GM21447 (cell line): ENCODE data around the gene C14orf132.

ENCODE experiments used
- ATAC-seq: cut with Tn5 transposase; IDR thresholded peaks from one replicate; pipeline ENCODE4 v1.9.1; 2021; ENCODE audit not compliant: unreplicated experiment

Gene C14orf132

DNA sequence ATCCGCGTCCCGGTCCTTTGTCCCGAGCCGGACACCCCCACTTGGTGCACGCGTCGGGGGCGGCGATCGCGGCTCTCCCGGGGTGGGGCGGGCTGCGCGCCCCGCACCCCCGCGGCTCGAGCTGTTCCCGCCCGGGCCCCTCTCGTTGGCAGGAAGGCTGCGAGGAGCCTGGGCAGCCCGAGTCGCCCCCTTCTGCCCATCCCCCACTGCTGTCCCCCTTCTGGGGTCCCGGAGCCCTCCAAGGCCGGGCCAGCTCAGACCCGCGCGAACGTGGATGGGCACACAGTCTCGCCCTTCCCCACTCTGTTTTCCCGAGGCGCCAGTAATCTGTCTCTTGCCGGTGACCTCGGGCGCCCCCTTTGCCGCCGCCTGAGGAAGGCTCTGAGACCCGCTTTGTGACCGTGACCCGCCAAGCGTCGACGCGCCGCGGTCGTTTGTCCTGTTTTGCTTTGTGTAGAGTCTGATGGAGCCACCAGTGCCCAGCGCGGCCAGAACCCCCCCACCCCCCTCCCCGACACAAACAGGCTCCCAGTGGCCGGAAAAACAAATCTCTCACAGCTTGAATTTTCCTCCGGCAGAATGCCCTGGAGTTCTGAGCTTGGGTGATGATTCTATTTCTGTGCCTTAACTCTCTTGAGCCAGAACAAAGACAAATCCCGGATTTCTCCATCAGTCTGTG is 610 bp downstream of the C14orf132 start:
- no peak for ATAC-seq

DNA sequence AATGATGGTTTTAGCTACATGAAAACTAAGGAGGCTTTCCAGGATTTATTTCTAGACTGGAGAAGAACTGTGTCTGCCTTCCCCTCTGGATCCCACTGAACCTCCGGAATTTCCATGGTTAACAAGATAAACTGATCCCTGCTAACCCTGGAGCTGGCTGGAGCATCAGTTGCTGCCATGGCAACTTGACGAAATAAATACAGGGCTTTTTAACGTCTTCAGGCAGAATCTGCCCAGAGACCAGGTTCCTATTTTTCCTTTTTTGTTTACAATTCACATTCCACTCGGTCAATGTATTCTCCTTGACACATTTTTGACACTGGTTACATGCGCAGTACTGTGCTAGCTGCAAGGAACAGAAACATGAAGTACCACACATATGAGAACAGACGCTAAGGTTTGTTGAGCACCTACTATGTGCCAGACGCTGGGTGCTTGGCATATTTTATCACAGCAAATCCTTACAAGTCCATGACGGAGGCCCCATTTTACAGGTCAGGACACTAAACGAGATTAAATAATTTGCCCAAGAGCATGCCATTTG is 1.7 kb downstream of the C14orf132 start:
- ATAC-seq, result no peak

DNA sequence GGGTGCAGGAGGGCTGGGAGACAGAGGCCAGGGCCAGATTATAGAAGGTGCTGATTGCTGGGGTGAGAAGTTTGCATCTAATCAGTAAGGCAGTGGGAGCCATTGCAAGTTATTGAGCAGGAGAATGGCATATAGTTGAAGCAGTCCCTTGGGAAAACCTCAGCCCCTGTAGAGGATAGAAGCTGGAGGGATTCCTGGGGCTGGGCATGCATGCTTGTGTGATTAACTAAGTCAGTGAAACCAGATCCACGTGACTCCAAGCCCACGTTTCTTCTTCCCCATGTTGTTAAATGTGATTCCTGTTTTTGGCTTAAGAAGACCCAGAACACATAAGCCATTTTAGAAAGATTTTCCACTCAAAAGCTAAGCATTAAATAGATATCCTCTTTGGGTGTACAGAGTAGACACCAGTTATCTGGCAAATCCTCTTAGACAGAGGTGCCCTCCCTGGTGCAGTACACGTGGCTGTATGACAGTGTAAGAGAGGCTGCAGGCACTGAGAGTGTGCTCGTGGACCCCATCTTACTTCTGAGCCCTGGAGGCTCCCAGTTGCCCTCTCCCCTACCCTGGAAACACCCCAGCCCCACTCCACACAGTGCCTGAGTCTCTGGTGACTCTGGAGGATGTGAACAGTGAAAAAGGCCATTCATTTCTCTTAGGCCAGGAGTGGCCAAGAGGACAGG is 3.2 kb downstream of the C14orf132 start:
- ATAC-seq, result no peak

DNA sequence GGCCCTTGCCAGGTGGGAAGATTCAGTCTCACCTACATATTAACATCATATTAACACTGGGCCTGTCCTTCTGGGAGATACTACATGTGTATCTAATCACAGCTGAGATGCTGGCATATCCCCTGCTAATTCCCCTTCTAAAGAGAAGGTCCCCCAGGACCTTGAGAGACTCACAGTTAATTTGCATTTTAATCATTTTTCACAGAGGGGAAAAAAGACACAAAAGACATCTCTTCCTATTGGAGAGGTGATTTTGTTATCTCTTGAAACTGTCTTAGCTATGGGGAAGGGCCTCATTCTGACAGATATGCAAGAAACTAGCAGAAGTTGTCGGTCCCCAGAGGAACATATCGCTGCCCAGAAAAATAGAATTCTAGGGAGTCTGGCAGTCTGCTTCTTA is 7.5 kb downstream of the C14orf132 start:
- no peak for ATAC-seq

DNA sequence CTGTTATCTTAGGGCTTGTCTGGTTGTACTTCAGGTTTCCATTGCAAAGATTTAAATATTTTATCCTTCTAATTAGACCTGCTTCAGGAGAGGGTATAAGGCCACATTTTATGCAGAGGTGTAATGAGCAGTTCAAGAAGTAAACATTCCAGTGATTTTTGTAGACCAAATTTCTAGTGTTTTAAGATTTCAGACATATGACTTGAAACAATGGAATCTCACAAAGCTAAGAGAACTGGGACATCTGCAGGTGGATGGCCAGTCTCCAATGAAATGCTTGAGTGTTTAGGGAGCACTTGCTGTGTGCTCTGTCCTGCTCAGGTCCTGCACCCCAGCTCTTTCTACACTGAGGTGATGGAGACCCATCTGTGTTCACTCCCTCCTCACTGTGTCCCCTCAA is 7.9 kb downstream of the C14orf132 start:
- ATAC-seq, result no peak

DNA sequence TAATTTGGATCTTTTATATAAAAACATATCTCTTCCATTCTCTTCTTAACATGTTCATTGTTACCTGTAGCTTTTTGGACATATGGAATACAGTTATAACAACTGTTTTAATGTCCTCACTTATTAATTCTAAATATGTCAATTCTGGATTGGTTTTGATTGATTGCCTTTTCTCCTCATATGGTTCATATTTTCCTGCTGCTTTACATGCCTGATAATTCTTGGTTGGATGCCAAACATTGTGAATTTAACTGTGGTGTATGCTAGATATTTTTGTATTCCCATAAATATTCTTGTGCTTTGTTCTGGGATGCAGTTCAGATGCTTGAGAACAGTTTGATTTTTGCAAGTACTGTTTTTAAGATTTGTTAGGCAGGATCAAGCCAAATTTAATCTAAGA is 10.8 kb downstream of the C14orf132 start:
- ATAC-seq, result no peak

DNA sequence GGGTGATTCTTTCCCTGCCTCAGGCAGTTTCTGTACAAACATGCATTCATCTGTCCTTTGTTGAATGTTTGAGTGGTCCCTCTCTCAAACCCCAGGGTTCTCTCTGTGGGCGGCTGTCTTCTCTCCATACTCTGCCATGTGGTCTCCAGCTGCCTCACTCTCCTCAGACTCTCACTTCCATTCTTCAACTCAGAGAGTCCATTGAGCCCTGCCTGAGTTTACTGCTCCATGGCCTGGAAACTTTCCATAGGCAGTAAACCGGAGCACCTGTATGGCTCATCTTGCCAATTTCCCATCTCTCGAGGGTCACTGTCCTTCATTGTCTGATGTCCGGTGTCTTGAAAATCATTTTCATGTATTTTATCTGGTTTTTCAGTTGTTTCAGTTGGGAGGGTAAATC is 11.3 kb downstream of the C14orf132 start:
- no peak for ATAC-seq

DNA sequence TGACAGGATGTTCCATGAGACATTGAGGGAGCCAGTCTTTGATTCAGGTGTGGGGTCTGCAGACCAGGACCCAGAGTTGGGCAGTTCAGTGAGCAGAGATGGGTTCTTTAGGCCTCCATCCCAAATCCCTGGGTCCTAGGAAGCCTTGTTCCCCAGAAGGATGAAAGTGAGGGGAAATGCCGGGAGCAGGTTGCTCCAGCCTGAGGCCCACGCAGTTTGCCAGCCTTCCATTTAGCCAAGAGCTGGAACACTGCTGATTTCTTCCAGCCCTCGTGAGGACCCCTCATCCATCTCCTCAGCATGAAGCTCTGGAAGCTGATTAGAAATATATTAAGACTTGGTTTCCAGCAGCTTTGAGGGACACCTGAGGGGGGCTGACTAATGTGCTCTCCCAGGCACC is 12.1 kb downstream of the C14orf132 start:
- ATAC-seq, result no peak

DNA sequence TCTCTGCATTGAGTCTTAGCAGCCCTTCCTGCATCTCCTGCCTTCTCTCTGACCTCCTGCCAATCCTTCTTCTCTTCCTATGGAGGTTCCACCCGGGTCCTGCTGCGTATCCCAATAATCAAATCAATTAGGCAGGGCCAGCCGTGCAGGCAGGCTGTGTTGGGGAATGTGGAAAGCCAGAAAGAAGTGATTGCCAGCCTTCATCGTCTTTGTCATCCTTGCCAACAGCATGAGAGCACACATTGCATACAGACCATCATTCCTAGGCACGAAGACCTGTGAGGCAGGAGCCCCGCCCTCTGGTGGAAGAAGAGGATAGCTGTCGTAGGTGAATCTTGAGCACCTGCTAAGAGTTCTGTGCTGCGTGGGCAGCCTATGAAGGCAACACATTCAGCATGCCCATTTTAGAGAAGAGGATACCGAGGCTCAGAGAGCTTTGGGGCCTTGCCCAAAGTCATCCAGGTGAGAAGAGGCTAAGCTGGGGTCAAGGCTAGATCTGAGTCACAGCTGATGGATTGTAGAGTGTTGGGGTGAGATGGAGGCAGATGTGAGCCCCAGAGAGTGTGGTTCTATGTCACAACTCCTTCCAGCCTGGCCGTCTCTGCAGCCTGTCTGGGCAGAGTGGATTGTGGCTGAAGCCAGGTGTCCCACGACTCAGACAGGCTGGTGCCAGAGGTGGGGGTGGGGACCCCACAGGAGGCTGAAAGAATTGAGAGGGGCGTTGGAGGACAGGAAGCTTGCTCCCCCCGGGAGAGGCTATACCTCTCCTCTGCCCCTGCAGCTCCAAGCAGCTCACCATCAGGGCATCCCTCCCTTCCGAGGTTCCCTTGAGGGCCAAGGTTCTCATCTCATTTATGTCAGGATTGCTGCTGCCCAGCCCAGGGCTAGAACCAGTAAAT is 12.7 kb downstream of the C14orf132 start:
- ATAC-seq, result no peak

DNA sequence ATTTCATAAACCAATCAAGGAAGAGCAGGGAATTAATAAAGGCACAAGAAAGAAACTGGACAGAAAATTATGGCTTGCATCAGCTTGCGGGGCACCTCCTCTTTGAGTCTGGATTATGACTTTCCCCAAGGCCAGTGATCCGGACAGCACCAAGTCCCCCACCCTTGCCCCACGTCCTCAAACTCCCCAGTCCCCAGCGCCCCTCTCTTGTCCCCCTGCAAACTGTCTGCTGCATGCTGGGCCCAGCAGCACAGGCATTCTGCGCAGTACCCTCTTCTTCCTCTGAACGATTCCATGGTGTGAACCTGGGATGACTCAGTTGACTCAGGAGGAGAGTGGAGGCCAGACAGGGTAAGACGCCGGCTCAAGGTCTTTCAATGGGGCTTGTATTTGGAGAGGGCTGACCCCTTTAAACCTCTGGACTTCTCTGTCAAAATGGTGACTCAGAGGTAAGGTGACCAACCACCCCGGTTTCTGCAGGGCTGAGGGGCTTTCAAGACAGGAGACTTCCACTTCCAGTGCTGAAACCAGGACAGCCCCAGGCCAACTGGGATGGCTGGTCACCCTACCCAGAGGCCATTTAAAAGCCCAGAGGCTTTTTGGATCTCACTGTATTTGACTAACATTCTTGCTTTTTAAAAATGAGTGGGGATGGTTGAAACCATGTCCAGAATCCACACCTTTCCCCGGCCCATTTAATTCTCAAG is 13.5 kb downstream of the C14orf132 start:
- ATAC-seq, result no peak

DNA sequence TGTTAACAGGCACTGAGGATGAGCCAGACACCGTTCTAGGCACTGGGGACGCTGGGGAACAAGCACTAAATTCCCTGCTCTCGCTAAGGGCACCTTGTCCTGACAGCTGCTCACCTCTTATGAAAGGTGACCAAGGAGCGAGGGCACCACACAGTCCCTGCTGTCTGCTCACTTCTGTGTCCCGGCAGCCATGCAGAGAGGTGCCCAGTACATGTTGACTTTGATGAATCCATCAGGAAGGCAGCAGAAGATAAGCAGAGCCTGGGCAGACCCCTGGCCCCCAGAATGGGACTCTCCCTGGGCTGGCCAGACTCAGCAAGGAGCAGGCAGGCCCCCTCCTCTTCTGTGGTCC is 14.1 kb downstream of the C14orf132 start:
- no peak for ATAC-seq

DNA sequence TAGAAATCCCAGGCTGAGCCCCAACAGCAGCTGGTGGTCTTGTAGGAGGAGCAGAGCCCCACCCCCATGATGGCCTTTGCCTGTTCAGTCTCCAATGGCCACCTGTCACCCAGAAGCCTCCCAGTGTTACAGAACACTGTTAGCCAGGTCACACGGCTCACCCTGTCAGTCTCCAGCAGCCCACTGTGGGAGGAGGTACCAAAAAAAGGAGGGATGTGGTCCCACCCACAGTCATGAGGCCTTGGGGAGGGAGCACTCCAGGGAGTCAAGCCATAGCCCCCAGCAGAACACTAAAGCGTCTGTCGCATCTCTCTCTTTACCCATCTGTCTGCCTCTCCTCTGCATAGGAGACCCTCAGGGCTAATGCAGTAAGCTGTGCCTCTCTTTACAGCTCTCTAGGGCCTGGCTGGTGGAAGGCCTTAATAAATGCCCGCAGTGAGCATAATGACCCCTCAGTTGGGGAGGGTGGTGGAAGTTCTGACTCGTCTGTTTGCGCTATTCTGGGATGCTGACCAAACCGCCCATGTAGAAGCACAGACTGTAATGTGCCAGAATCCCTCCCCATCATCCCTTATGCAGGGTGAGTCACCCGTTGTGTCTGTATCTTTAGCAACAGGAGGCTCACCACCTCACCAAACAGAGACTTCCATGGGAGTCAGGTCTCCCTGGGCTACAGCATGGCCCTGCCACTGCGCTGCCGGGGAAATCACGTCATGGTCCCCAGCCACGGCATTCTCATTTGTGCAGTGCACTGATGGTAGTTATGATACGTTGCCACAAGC is 14.6 kb downstream of the C14orf132 start:
- ATAC-seq, result no peak

DNA sequence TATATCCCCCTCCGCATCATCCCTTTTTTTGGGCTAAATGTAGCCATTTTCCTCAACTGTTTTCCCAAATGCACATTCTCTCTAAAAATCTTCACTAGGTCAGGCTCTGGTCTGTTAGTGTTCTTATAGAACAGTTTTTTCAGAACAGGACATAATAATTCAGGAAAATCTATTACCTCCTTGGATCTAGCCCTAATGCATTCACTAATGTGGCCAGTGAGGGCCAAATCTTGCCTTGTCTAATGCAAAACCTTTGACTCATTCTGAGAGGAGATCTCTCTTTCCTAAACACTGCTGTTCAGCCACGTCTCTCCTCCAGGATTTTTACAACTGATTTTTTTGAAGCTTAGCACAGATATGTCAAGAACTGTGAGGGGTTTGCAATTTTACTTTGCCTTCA is 15.5 kb downstream of the C14orf132 start:
- no peak for ATAC-seq

DNA sequence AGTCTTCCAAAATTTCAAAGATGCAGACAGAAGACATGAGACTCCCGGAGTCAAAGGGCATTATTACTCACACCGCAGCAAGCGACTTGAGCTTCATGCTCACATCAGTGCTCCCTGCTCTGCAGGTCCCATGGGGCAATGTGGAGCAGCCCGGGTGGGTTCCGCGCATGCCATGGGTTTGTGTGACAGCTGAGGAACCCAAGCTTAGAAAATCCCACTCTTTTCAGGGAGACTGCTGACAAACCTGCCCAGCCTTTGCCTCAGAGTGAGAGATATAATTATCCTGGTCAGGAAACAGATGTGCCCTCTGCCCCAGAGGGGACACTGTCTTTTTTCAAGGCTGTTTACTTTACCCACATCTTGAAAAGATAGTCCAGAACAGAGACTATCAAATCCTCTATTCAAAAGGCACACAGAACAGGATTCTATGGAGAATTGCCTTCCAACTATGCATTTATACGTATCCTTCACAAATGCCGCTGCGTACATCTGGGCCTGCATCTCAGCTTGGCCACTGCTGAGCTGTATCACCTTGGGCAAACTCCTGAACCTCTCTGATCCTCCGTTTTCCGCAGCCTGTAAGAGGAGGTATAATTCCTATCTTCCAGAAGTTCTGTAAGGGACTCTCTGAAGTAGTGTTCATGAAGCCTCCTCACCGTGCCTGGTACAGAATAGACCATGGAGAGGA is 16.0 kb downstream of the C14orf132 start:
- ATAC-seq, result no peak

DNA sequence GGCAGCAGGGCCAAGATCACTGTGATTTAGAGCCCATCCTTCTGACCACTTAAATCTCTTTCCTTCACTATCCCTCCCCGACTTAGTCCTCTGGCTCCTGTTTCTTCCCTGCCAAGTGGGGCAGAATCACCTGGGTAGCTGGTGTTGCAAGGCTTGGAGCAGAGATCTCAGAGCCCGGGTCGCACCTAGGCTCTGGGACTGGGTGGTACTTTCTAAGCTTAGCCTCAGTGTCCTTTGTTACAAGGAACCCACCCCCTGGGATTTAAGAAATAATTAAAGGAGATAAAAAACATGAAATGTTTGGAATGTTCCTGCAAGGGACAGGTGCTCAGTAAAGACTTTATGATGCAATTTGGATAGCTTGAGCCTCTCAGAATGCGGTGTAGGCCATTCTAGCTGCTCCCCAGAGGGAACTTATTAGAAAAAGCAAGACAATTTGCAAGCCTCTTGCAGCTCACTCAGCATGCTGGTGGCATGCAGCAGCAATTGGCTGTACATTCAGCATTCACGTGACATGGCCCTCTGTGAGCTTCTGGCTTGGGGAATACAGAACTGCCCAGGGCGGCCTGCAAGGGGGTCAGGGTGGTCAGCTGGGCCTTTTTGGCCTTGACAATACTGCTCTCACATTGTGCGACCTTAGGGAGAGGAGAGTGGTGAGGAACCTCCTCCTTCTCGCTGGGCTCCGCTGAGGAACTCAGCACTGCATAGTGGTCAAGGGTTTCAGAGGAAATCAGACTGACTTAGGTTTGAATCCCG is 16.8 kb downstream of the C14orf132 start:
- no peak for ATAC-seq

DNA sequence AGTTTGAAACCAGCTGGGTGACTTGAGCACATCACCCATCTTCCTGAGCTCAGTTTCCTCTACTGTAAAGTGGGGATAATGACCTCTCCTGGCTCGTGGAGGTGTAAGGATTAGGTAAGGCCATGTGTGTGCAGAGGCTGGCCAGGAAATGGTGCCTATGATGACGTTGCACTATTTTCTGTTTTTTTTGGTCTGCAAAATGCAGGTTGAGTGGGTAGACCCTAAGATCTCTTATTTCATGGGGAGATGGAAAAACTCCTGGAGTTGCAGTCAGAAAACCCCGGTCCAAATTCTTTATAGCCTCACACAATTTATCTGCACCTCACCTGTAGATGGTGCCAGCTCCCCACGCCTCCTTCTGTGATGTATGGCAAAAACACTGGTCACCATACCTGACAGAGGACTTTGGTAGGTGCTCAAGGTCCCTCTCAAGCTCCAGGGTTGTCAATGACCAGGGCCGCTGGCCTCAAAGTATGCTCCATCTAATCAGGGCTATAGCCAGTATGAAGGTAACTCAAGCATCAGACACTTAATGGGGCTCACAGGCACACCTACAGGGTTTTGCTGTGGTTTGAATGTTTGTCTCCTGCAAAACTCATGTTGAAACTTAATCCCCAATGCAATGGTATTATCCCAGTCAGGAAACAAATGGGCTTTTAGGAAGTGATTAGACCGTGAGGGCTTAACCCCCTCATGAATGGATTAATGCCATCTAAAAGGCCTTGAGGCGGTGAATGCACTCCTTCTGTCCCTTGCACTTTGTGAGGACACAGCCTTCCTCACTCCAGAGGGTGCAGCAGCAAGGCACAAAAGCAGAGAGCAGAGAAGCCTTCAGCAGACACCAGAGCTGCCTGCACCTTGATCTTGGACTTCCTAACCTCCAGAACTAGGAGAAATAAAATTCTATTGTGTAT is 17.6 kb downstream of the C14orf132 start:
- no peak for ATAC-seq

DNA sequence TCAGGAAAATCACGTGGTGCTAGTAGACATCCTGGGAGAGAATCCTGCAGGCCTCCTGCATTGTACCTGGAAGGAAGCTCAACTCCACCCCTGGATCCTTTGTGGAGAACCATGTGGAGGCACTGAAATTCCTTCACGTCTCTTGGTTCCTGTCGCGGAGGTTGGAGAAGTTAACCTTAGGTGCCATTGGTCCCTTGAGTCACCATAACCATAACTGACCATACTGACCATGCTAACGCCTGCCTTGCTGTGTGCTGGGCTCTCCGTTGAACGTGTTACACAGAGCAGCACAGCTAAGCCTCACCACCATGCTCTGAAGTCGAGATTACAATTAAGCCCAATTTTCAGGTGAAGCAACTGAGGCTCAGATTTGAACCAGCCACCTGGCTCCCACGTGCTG is 18.6 kb downstream of the C14orf132 start:
- ATAC-seq, result no peak
